ENCODE data around the gene HNRNPM. TPM values are rescaled to one million over a fixed set of nuclear protein-coding genes. Genes with fewer than 3 reads are reported as not detected.

Gene HNRNPM
- total RNA-seq, 1 donor from 2014 or later = 198 TPM

GRCh38 chr19:8482696-8483095 is 37.9 kb downstream of the HNRNPM start:
- DNase-seq (ENCODE audit: low spot score in 2 of 2) = no peak
- Histone ChIP-seq H3K36me3 (peaks cover 63 to 75% of the 10 kb centered on the region in 2 donors), H3K4me3 (no peak overlapping the region), H3K27me3 (no peaks in the 10 kb centered on the region), H3K9me3 (no peaks in the 10 kb centered on the region), H3K27ac (no peak overlapping the region), H3K4me1 (no peaks in the 10 kb centered on the region)
- no peak for TF ChIP-seq CTCF (IDR thresholded peaks at IDR 0.05)
- intact Hi-C loops (cut with DNase I) = no loop called here

- H3K9me3 ChIP-seq = no peaks in the 10 kb centered on the region
- no peak overlapping the region for H3K27ac ChIP-seq
- H3K27me3 ChIP-seq = no peaks in the 10 kb centered on the region
- intact Hi-C loops (cut with DNase I) = no loop called here
- peaks cover 68 to 75% of the 10 kb centered on the region in 2 donors for H3K36me3 ChIP-seq
- H3K4me1 ChIP-seq = no peaks in the 10 kb centered on the region
- DNase-seq (ENCODE audit: low spot score in 2 of 2) = no peak
- H3K4me3 ChIP-seq = no peak overlapping the region
- TF ChIP-seq CTCF (IDR thresholded peaks at IDR 0.05) = no peak
Observed at GRCh38 chr19:8483165-8483564, 38.4 kb downstream of the HNRNPM start.

- no peak overlapping the region for H3K4me3 ChIP-seq
- peak in 1 of 2 donors; percentile 26 for DNase-seq (ENCODE audit: low spot score in 2 of 2)
- TF ChIP-seq CTCF (IDR thresholded peaks at IDR 0.05) = no peak
- intact Hi-C loops (cut with DNase I) = no loop called here
- no peaks in the 10 kb centered on the region for H3K4me1 ChIP-seq
- peaks cover 74 to 80% of the 10 kb centered on the region in 2 donors for H3K36me3 ChIP-seq
- no peaks in the 10 kb centered on the region for H3K9me3 ChIP-seq
- H3K27ac ChIP-seq = no peak overlapping the region
- H3K27me3 ChIP-seq = no peaks in the 10 kb centered on the region
Observed at GRCh38 chr19:8484331-8484894, 39.6 kb downstream of the HNRNPM start.

GRCh38 chr19:8485561-8486371 is 41.0 kb downstream of the HNRNPM start:
- no peak for DNase-seq (ENCODE audit: low spot score in 2 of 2)
- no peaks in the 10 kb centered on the region for H3K9me3 ChIP-seq
- H3K36me3 ChIP-seq = peaks cover 71 to 80% of the 10 kb centered on the region in 2 donors
- no peak for TF ChIP-seq CTCF (IDR thresholded peaks at IDR 0.05)
- no peaks in the 10 kb centered on the region for H3K4me1 ChIP-seq
- H3K27me3 ChIP-seq = no peaks in the 10 kb centered on the region
- intact Hi-C loops (cut with DNase I) = no loop called here
- H3K4me3 ChIP-seq = no peak overlapping the region
- no peak overlapping the region for H3K27ac ChIP-seq

- Histone ChIP-seq H3K36me3 (peaks cover 65 to 76% of the 10 kb centered on the region in 2 donors), H3K4me3 (no peak overlapping the region), H3K27ac (no peak overlapping the region), H3K27me3 (no peaks in the 10 kb centered on the region), H3K9me3 (no peaks in the 10 kb centered on the region), H3K4me1 (no peaks in the 10 kb centered on the region)
- TF ChIP-seq CTCF (IDR thresholded peaks at IDR 0.05) = no peak
- intact Hi-C loops (cut with DNase I) = no loop called here
- no peak for DNase-seq (ENCODE audit: low spot score in 2 of 2)
Observed at GRCh38 chr19:8486661-8487136, 41.9 kb downstream of the HNRNPM start.
